ENCODE results near the gene ETS1. TPM values are rescaled to one million over a fixed set of nuclear protein-coding genes. Genes with fewer than 3 reads are reported as not detected.

The ETS1 gene
- total RNA-seq, 1 donor from 2014 or later: 0.54 TPM

- H3K27me3 Mint-ChIP-seq (ENCODE audit: insufficient read depth, low read depth): no peaks in the 10 kb centered on the region
- H3K9me3 ChIP-seq (ENCODE audit: low read depth): no peaks in the 10 kb centered on the region
- H3K79me2 ChIP-seq (ENCODE audit: low read depth): no peaks in the 10 kb centered on the region
- H3K27ac ChIP-seq: no peak overlapping the region
- H3K36me3 Mint-ChIP-seq: no peaks in the 10 kb centered on the region
- TF ChIP-seq EZH2 (IDR thresholded peaks at IDR 0.05) (no peak), EZH2phosphoT487 (IDR thresholded peaks at IDR 0.05) (no peak)
- H3K4me1 ChIP-seq: peaks cover under 1% of the 10 kb centered on the region
- H3K4me1 Mint-ChIP-seq: no peaks in the 10 kb centered on the region
- no peak overlapping the region for H3K4me2 ChIP-seq
- H3F3A ChIP-seq (ENCODE audit: low read depth): no peaks in the 10 kb centered on the region
- H3K4me3 ChIP-seq: no peak overlapping the region
- no peak overlapping the region for H2AFZ ChIP-seq (replicated peaks)
- H3K9me3 Mint-ChIP-seq: no peaks in the 10 kb centered on the region
- H3K36me3 ChIP-seq: no peaks in the 10 kb centered on the region
- H3K27ac Mint-ChIP-seq: no peak overlapping the region
- no peaks in the 10 kb centered on the region for H3K27me3 ChIP-seq
- no peak overlapping the region for H3K4me3 Mint-ChIP-seq
- H4K20me1 ChIP-seq (ENCODE audit: low read depth): no peaks in the 10 kb centered on the region
- no peak for DNase-seq (ENCODE audit: low spot score)
- no peak overlapping the region for H3K9ac ChIP-seq
These were observed 130.6 kb downstream of the ETS1 start for GRCh38 chr11:128456566-128457268.

DNA sequence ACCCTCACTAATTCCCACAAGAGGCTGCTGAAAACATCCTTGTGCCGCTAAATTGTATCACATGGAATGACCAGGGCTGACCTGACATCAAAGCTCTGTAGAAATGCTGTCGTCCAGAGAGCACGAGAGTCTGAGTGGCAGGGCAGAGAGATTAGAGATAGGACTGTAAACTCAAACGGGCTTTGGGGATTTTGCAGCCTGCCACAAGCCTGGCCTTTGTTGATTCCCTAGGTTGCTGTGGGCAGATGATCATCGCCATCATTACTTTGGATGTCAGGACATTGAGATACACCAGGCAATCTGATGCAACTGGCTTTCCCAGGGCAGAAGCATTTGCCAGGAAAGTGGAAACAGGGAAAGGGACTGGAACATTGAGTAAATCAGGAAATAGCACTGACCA lies 131.6 kb downstream of the ETS1 start:
- H2AFZ ChIP-seq (replicated peaks): no peak overlapping the region
- no peaks in the 10 kb centered on the region for H3K27me3 ChIP-seq
- H3K9me3 ChIP-seq (ENCODE audit: low read depth): no peaks in the 10 kb centered on the region
- H3K4me2 ChIP-seq: no peak overlapping the region
- H3K79me2 ChIP-seq (ENCODE audit: low read depth): no peaks in the 10 kb centered on the region
- H4K20me1 ChIP-seq (ENCODE audit: low read depth): no peaks in the 10 kb centered on the region
- Mint-ChIP-seq H3K27me3 (ENCODE audit: insufficient read depth, low read depth) (no peaks in the 10 kb centered on the region), H3K9me3 (no peaks in the 10 kb centered on the region), H3K27ac (no peak overlapping the region), H3K36me3 (no peaks in the 10 kb centered on the region), H3K4me3 (no peak overlapping the region), H3K4me1 (peaks cover 3% of the 10 kb centered on the region)
- no peaks in the 10 kb centered on the region for H3F3A ChIP-seq (ENCODE audit: low read depth)
- DNase-seq (ENCODE audit: low spot score): no peak
- TF ChIP-seq EZH2phosphoT487 (IDR thresholded peaks at IDR 0.05) (no peak), EZH2 (IDR thresholded peaks at IDR 0.05) (no peak), CTCF (IDR thresholded peaks at IDR 0.05) (no peak)
- peaks cover 4% of the 10 kb centered on the region for H3K4me1 ChIP-seq
- H3K4me3 ChIP-seq: no peak overlapping the region
- no peak overlapping the region for H3K9ac ChIP-seq
- H3K27ac ChIP-seq: no peak overlapping the region
- no peaks in the 10 kb centered on the region for H3K36me3 ChIP-seq

- peaks cover 6% of the 10 kb centered on the region for H3K4me1 Mint-ChIP-seq
- no peak overlapping the region for H2AFZ ChIP-seq (replicated peaks)
- H3F3A ChIP-seq (ENCODE audit: low read depth): no peaks in the 10 kb centered on the region
- H3K36me3 Mint-ChIP-seq: no peaks in the 10 kb centered on the region
- no peaks in the 10 kb centered on the region for H4K20me1 ChIP-seq (ENCODE audit: low read depth)
- no peaks in the 10 kb centered on the region for H3K27me3 ChIP-seq
- no peak overlapping the region for H3K4me3 ChIP-seq
- DNase-seq (ENCODE audit: low spot score): no peak
- H3K79me2 ChIP-seq (ENCODE audit: low read depth): no peaks in the 10 kb centered on the region
- H3K27ac ChIP-seq: no peak overlapping the region
- no peak overlapping the region for H3K4me3 Mint-ChIP-seq
- no peaks in the 10 kb centered on the region for H3K36me3 ChIP-seq
- no peak overlapping the region for H3K9ac ChIP-seq
- no peaks in the 10 kb centered on the region for H3K9me3 Mint-ChIP-seq
- H3K27me3 Mint-ChIP-seq (ENCODE audit: insufficient read depth, low read depth): peaks cover 2% of the 10 kb centered on the region
- no peaks in the 10 kb centered on the region for H3K9me3 ChIP-seq (ENCODE audit: low read depth)
- TF ChIP-seq EZH2phosphoT487 (IDR thresholded peaks at IDR 0.05) (no peak), CTCF (IDR thresholded peaks at IDR 0.05) (no peak), EZH2 (IDR thresholded peaks at IDR 0.05) (no peak)
- H3K4me2 ChIP-seq: no peak overlapping the region
- no peak overlapping the region for H3K27ac Mint-ChIP-seq
- peaks cover 4% of the 10 kb centered on the region for H3K4me1 ChIP-seq
These were observed 133.7 kb downstream of the ETS1 start for GRCh38 chr11:128453444-128454336.
